GM21576 (cell line): ENCODE measurements around the gene ZBTB5.
"Not testable (repeated sequence)": the region's sequence is repeated elsewhere in the genome, so short reads cannot be mapped to it uniquely, and the experiment has no call there.

Experiments
- ATAC-seq: cut with Tn5 transposase; IDR thresholded peaks from one replicate; pipeline ENCODE4 v1.9.1; 2021; ENCODE audit warnings: mild to moderate bottlenecking, moderate library complexity; ENCODE audit not compliant: unreplicated experiment

The ZBTB5 gene

GRCh38 chr9:37465249-37466036 lies at the start of gene ZBTB5:
Gene ZBTB5 (minus strand): TSS chr9:37465450. CDS start chr9:37442551, 22,899 bp downstream.
- ATAC-seq: peak; percentile 79

- ATAC-seq: no peak
Measured at GRCh38 chr9:37514999-37515398, 49.7 kb upstream of the ZBTB5 start.

GRCh38 chr9:37514415-37514814 lies 49.2 kb upstream of the ZBTB5 start:
- not testable (repeated sequence) for ATAC-seq

GRCh38 chr9:37512437-37512836 lies 47.2 kb upstream of the ZBTB5 start:
- no peak for ATAC-seq

GRCh38 chr9:37511016-37512010 lies 46.1 kb upstream of the ZBTB5 start:
- no peak for ATAC-seq

GRCh38 chr9:37510053-37510452 lies 44.8 kb upstream of the ZBTB5 start:
- not testable (repeated sequence) for ATAC-seq

GRCh38 chr9:37509536-37509935 lies 44.3 kb upstream of the ZBTB5 start:
- no peak for ATAC-seq

GRCh38 chr9:37508834-37509206 lies 43.6 kb upstream of the ZBTB5 start:
- ATAC-seq: no peak

- no peak for ATAC-seq
Measured at GRCh38 chr9:37508135-37508833, 43.0 kb upstream of the ZBTB5 start.

- ATAC-seq: no peak
Measured at GRCh38 chr9:37507566-37508134, 42.4 kb upstream of the ZBTB5 start.

- ATAC-seq: no peak
Measured at GRCh38 chr9:37504605-37505004, 39.4 kb upstream of the ZBTB5 start.

- ATAC-seq: no peak
Measured at GRCh38 chr9:37503736-37504135, 38.5 kb upstream of the ZBTB5 start.

- ATAC-seq: no peak
Measured at GRCh38 chr9:37501957-37502596, 36.8 kb upstream of the ZBTB5 start.

GRCh38 chr9:37499297-37499696 lies 34.0 kb upstream of the ZBTB5 start:
- ATAC-seq: no peak

GRCh38 chr9:37498457-37498856 lies 33.2 kb upstream of the ZBTB5 start:
- no peak for ATAC-seq

GRCh38 chr9:37497320-37497719 lies 32.1 kb upstream of the ZBTB5 start:
- no peak for ATAC-seq

GRCh38 chr9:37496020-37496419 lies 30.8 kb upstream of the ZBTB5 start:
- no peak for ATAC-seq

- ATAC-seq: no peak
Measured at GRCh38 chr9:37495571-37495970, 30.3 kb upstream of the ZBTB5 start.

GRCh38 chr9:37491939-37492338 lies 26.7 kb upstream of the ZBTB5 start:
- ATAC-seq: no peak
